Activated T-cell treated with anti-CD3 and anti-CD28 coated beads, Interleukin-2, amount 50 U/mL, for 1 hour (primary cell): ENCODE measurements around the gene PPID.
"Not testable (repeated sequence)": the region's sequence is repeated elsewhere in the genome, so short reads cannot be mapped to it uniquely, and the experiment has no call there.

Experiments
- DNase-seq: peaks from one replicate; pipeline ENCODE4 v3.0.0-alpha.2; 2020

PPID gene

GRCh38 chr4:158722917-158723793 is at the start of gene PPID:
Gene PPID, minus strand, starts transcription at chr4:158723396. Its CDS starts 108 bp downstream, at chr4:158723288.
- peak; percentile 81 for DNase-seq

- no peak for DNase-seq
Measured at GRCh38 chr4:158771776-158772175, 48.6 kb upstream of the PPID start.

- DNase-seq: no peak
Measured at GRCh38 chr4:158770671-158771070, 47.5 kb upstream of the PPID start.

- DNase-seq: peak; percentile 60
Measured at GRCh38 chr4:158769175-158769921, 46.2 kb upstream of the PPID start.

GRCh38 chr4:158768555-158769174 is 45.5 kb upstream of the PPID start, which contains the start of gene FNIP2:
Gene FNIP2, plus strand, starts transcription at chr4:158769026. Its CDS starts 187 bp downstream, at chr4:158769213.
- DNase-seq: peak; percentile 78

- no peak for DNase-seq
Measured at GRCh38 chr4:158767451-158767850, 44.3 kb upstream of the PPID start.

GRCh38 chr4:158766434-158767044 is 43.3 kb upstream of the PPID start:
- no peak for DNase-seq

- DNase-seq: no peak
Measured at GRCh38 chr4:158763462-158763861, 40.3 kb upstream of the PPID start.

GRCh38 chr4:158762553-158762952 is 39.4 kb upstream of the PPID start:
- no peak for DNase-seq

- no peak for DNase-seq
Measured at GRCh38 chr4:158760866-158761265, 37.7 kb upstream of the PPID start.

GRCh38 chr4:158759539-158759938 is 36.3 kb upstream of the PPID start:
- not testable (repeated sequence) for DNase-seq

GRCh38 chr4:158758703-158759102 is 35.5 kb upstream of the PPID start:
- DNase-seq: no peak

- no peak for DNase-seq
Measured at GRCh38 chr4:158758142-158758541, 34.9 kb upstream of the PPID start.

- no peak for DNase-seq
Measured at GRCh38 chr4:158756588-158756987, 33.4 kb upstream of the PPID start.

GRCh38 chr4:158755819-158756218 is 32.6 kb upstream of the PPID start:
- DNase-seq: not testable (repeated sequence)

- DNase-seq: no peak
Measured at GRCh38 chr4:158754385-158755180, 31.4 kb upstream of the PPID start.

GRCh38 chr4:158750379-158750778 is 27.2 kb upstream of the PPID start:
- DNase-seq: no peak

GRCh38 chr4:158746537-158746936 is 23.3 kb upstream of the PPID start:
- not testable (repeated sequence) for DNase-seq

- no peak for DNase-seq
Measured at GRCh38 chr4:158741326-158742021, 18.3 kb upstream of the PPID start.

GRCh38 chr4:158739600-158739999 is 16.4 kb upstream of the PPID start:
- DNase-seq: no peak

GRCh38 chr4:158738866-158739265 is 15.7 kb upstream of the PPID start:
- no peak for DNase-seq
